Mucosa of rectum (tissue), 2 donors: ENCODE measurements around the gene SBF2.

Experiments used
- H3K27ac ChIP-seq, 2 donors: one replicate each; pipeline ENCODE4 v1.7.0; 2013; ENCODE audit warnings: inconsistent platforms in 2 of 2, low read depth in 2 of 2, low read length in 2 of 2
- H3K27me3 ChIP-seq, 2 donors: one replicate each; pipeline ENCODE4 v1.7.0; 2013; ENCODE audit warnings: low read length in 2 of 2; ENCODE audit not compliant: control insufficient read depth in 2 of 2, insufficient read depth in 2 of 2
- H3K36me3 ChIP-seq, 2 donors: one replicate each; pipeline ENCODE4 v1.7.0; 2013; ENCODE audit warnings: low read length in 2 of 2; ENCODE audit not compliant: control insufficient read depth in 2 of 2, insufficient read depth in 2 of 2
- H3K4me1 ChIP-seq, 2 donors: one replicate each; pipeline ENCODE4 v1.7.0; 2013; ENCODE audit warnings: low read length in 2 of 2, mild to moderate bottlenecking in 1 of 2; ENCODE audit not compliant: control insufficient read depth in 2 of 2, insufficient read depth in 2 of 2
- H3K4me3 ChIP-seq, 2 donors: one replicate each; pipeline ENCODE4 v1.7.0; 2013; ENCODE audit warnings: low read length in 2 of 2
- H3K9ac ChIP-seq, 2 donors: one replicate each; pipeline ENCODE4 v1.7.0; 2013; ENCODE audit warnings: low read length in 2 of 2, low read depth in 1 of 2, mild to moderate bottlenecking in 1 of 2
- H3K9me3 ChIP-seq, 2 donors: one replicate each; pipeline ENCODE4 v1.7.0; 2013; ENCODE audit warnings: low read length in 2 of 2; ENCODE audit not compliant: control insufficient read depth in 2 of 2
- donor health status: healthy.
- donor health status: Normal muscosa, but diverticular disease.

The SBF2 gene

GRCh38 chr11:9862981-9863380 lies 431.0 kb downstream of the SBF2 start:
- Histone ChIP-seq H3K9ac (no peak overlapping the region), H3K4me3 (no peak overlapping the region), H3K4me1 (no peaks in the 10 kb centered on the region), H3K9me3 (no peaks in the 10 kb centered on the region), H3K36me3 (no peaks in the 10 kb centered on the region), H3K27me3 (no peaks in the 10 kb centered on the region), H3K27ac (no peak overlapping the region)

- Histone ChIP-seq H3K4me3 (no peak overlapping the region), H3K4me1 (no peaks in the 10 kb centered on the region), H3K27me3 (no peaks in the 10 kb centered on the region), H3K27ac (no peak overlapping the region), H3K9me3 (no peaks in the 10 kb centered on the region), H3K9ac (no peak overlapping the region), H3K36me3 (no peaks in the 10 kb centered on the region)
These were observed 431.9 kb downstream of the SBF2 start for GRCh38 chr11:9861860-9862725.

GRCh38 chr11:9859554-9860305 lies 434.3 kb downstream of the SBF2 start:
- Histone ChIP-seq H3K4me3 (no peak overlapping the region), H3K27ac (no peak overlapping the region), H3K9ac (no peak overlapping the region), H3K9me3 (no peaks in the 10 kb centered on the region), H3K36me3 (peaks cover 9 to 14% of the 10 kb centered on the region in 2 donors), H3K27me3 (no peaks in the 10 kb centered on the region), H3K4me1 (no peaks in the 10 kb centered on the region)

- no peak overlapping the region for H3K27ac ChIP-seq
- H3K27me3 ChIP-seq: no peaks in the 10 kb centered on the region
- H3K4me3 ChIP-seq: no peak overlapping the region
- H3K9ac ChIP-seq: no peak overlapping the region
- peaks cover 9 to 14% of the 10 kb centered on the region in 2 donors for H3K36me3 ChIP-seq
- no peaks in the 10 kb centered on the region for H3K4me1 ChIP-seq
- H3K9me3 ChIP-seq: no peaks in the 10 kb centered on the region
These were observed 435.2 kb downstream of the SBF2 start for GRCh38 chr11:9858822-9859221.

- H3K4me3 ChIP-seq: no peak overlapping the region
- no peak overlapping the region for H3K9ac ChIP-seq
- H3K27me3 ChIP-seq: no peaks in the 10 kb centered on the region
- H3K36me3 ChIP-seq: peaks cover 9 to 14% of the 10 kb centered on the region in 2 donors
- H3K27ac ChIP-seq: no peak overlapping the region
- no peaks in the 10 kb centered on the region for H3K9me3 ChIP-seq
- no peaks in the 10 kb centered on the region for H3K4me1 ChIP-seq
These were observed 435.8 kb downstream of the SBF2 start for GRCh38 chr11:9858218-9858617.

GRCh38 chr11:9855579-9856287 lies 438.3 kb downstream of the SBF2 start:
- H3K27ac ChIP-seq: no peak overlapping the region
- H3K9me3 ChIP-seq: no peaks in the 10 kb centered on the region
- H3K4me1 ChIP-seq: no peaks in the 10 kb centered on the region
- no peak overlapping the region for H3K9ac ChIP-seq
- H3K36me3 ChIP-seq: peaks cover 9 to 18% of the 10 kb centered on the region in 2 donors
- no peak overlapping the region for H3K4me3 ChIP-seq
- no peaks in the 10 kb centered on the region for H3K27me3 ChIP-seq

GRCh38 chr11:9853929-9854552 lies 440.0 kb downstream of the SBF2 start:
- H3K27me3 ChIP-seq: no peaks in the 10 kb centered on the region
- no peaks in the 10 kb centered on the region for H3K4me1 ChIP-seq
- peaks cover 17 to 24% of the 10 kb centered on the region in 2 donors for H3K36me3 ChIP-seq
- no peak overlapping the region for H3K4me3 ChIP-seq
- no peak overlapping the region for H3K9ac ChIP-seq
- H3K9me3 ChIP-seq: no peaks in the 10 kb centered on the region
- no peak overlapping the region for H3K27ac ChIP-seq

GRCh38 chr11:9852465-9852864 lies 441.6 kb downstream of the SBF2 start:
- H3K9me3 ChIP-seq: no peaks in the 10 kb centered on the region
- H3K9ac ChIP-seq: no peak overlapping the region
- no peak overlapping the region for H3K27ac ChIP-seq
- no peaks in the 10 kb centered on the region for H3K27me3 ChIP-seq
- H3K36me3 ChIP-seq: peaks cover 17 to 24% of the 10 kb centered on the region in 2 donors
- no peaks in the 10 kb centered on the region for H3K4me1 ChIP-seq
- no peak overlapping the region for H3K4me3 ChIP-seq

GRCh38 chr11:9851366-9851765 lies 442.7 kb downstream of the SBF2 start:
- Histone ChIP-seq H3K4me3 (no peak overlapping the region), H3K4me1 (no peaks in the 10 kb centered on the region), H3K9me3 (no peaks in the 10 kb centered on the region), H3K36me3 (peaks cover 26% of the 10 kb centered on the region in 2 donors), H3K27ac (no peak overlapping the region), H3K27me3 (no peaks in the 10 kb centered on the region), H3K9ac (no peak overlapping the region)
